Neuron (in vitro differentiated cells): ENCODE results near the gene DCAF15.
"Not testable (repeated sequence)": the region's sequence is repeated elsewhere in the genome, so short reads cannot be mapped to it uniquely, and the experiment has no call there.

Experiments used
- H2AFZ ChIP-seq: one replicate; pipeline ENCODE4 v1.6.1; 2013; ENCODE audit warnings: low read depth, mild to moderate bottlenecking, inconsistent platforms, low read length, moderate library complexity
- H3K27me3 ChIP-seq: one replicate; pipeline ENCODE4 v1.6.1; 2013; ENCODE audit warnings: low read length; ENCODE audit not compliant: insufficient read depth
- H3K36me3 ChIP-seq: one replicate; pipeline ENCODE4 v1.6.1; 2013; ENCODE audit warnings: low read length; ENCODE audit not compliant: insufficient read depth
- H3K4me1 ChIP-seq: one replicate; pipeline ENCODE4 v1.6.1; 2013; ENCODE audit warnings: low read length; ENCODE audit not compliant: insufficient read depth
- H3K4me3 ChIP-seq: 2 replicates; pipeline ENCODE4 v1.5.1; 2013; ENCODE audit warnings: mild to moderate bottlenecking, low read length, moderate library complexity
- H3K9me3 ChIP-seq: one replicate; pipeline ENCODE4 v1.6.1; 2013; ENCODE audit warnings: low read length

The DCAF15 gene

GRCh38 chr19:13920524-13920923 is 31.8 kb upstream of the DCAF15 start:
- Histone ChIP-seq H3K27me3 (no peaks in the 10 kb centered on the region), H2AFZ (no peak overlapping the region), H3K36me3 (peaks cover 59% of the 10 kb centered on the region), H3K4me1 (no peaks in the 10 kb centered on the region), H3K9me3 (peaks cover 7% of the 10 kb centered on the region), H3K4me3 (no peak overlapping the region)

GRCh38 chr19:13920940-13921747 is 31.2 kb upstream of the DCAF15 start:
- H3K9me3 ChIP-seq = peaks cover 7% of the 10 kb centered on the region
- no peaks in the 10 kb centered on the region for H3K27me3 ChIP-seq
- H2AFZ ChIP-seq = no peak overlapping the region
- H3K36me3 ChIP-seq = peaks cover 55% of the 10 kb centered on the region
- no peaks in the 10 kb centered on the region for H3K4me1 ChIP-seq
- no peak overlapping the region for H3K4me3 ChIP-seq

GRCh38 chr19:13922118-13922517 is 30.2 kb upstream of the DCAF15 start:
- H2AFZ ChIP-seq = not testable (repeated sequence)
- H3K36me3 ChIP-seq = peaks cover 63% of the 10 kb centered on the region

GRCh38 chr19:13923194-13923987 is 28.9 kb upstream of the DCAF15 start:
- H3K4me1 ChIP-seq = no peaks in the 10 kb centered on the region
- peaks cover 7% of the 10 kb centered on the region for H3K9me3 ChIP-seq
- H2AFZ ChIP-seq = no peak overlapping the region
- no peaks in the 10 kb centered on the region for H3K27me3 ChIP-seq
- no peak overlapping the region for H3K4me3 ChIP-seq
- peaks cover 66% of the 10 kb centered on the region for H3K36me3 ChIP-seq

More at GRCh38 chr19:13922118-13922517, 30.2 kb upstream of the DCAF15 start:
- not testable (repeated sequence) for H3K4me1 ChIP-seq, H3K4me3 ChIP-seq, H3K27me3 ChIP-seq, H3K9me3 ChIP-seq

- H3K4me3 ChIP-seq = no peak overlapping the region
- no peak overlapping the region for H2AFZ ChIP-seq
- peaks cover 2% of the 10 kb centered on the region for H3K9me3 ChIP-seq
- no peaks in the 10 kb centered on the region for H3K4me1 ChIP-seq
- no peaks in the 10 kb centered on the region for H3K27me3 ChIP-seq
- peaks cover 52% of the 10 kb centered on the region for H3K36me3 ChIP-seq
Measured at GRCh38 chr19:13926010-13926409, 26.3 kb upstream of the DCAF15 start.

GRCh38 chr19:13926715-13927114 is 25.6 kb upstream of the DCAF15 start:
- peaks cover 46% of the 10 kb centered on the region for H3K36me3 ChIP-seq
- no peaks in the 10 kb centered on the region for H3K27me3 ChIP-seq
- H2AFZ ChIP-seq = no peak overlapping the region
- no peaks in the 10 kb centered on the region for H3K4me1 ChIP-seq
- H3K4me3 ChIP-seq = no peak overlapping the region
- no peaks in the 10 kb centered on the region for H3K9me3 ChIP-seq

- Histone ChIP-seq H3K4me3 (no peak overlapping the region), H3K4me1 (no peaks in the 10 kb centered on the region), H3K27me3 (no peaks in the 10 kb centered on the region), H3K9me3 (no peaks in the 10 kb centered on the region), H3K36me3 (peaks cover 36% of the 10 kb centered on the region), H2AFZ (no peak overlapping the region)
Measured at GRCh38 chr19:13929340-13929739, 23.0 kb upstream of the DCAF15 start.

GRCh38 chr19:13929956-13930355 is 22.4 kb upstream of the DCAF15 start:
- no peaks in the 10 kb centered on the region for H3K4me1 ChIP-seq
- H3K27me3 ChIP-seq = no peaks in the 10 kb centered on the region
- no peak overlapping the region for H3K4me3 ChIP-seq
- no peaks in the 10 kb centered on the region for H3K9me3 ChIP-seq
- peaks cover 31% of the 10 kb centered on the region for H3K36me3 ChIP-seq
- H2AFZ ChIP-seq = no peak overlapping the region

GRCh38 chr19:13930402-13930801 is 21.9 kb upstream of the DCAF15 start:
- no peaks in the 10 kb centered on the region for H3K9me3 ChIP-seq
- no peaks in the 10 kb centered on the region for H3K27me3 ChIP-seq

GRCh38 chr19:13931391-13932148 is 20.7 kb upstream of the DCAF15 start:
- H3K4me3 ChIP-seq = no peak overlapping the region
- H3K9me3 ChIP-seq = no peaks in the 10 kb centered on the region
- peaks cover 12% of the 10 kb centered on the region for H3K4me1 ChIP-seq
- H2AFZ ChIP-seq = no peak overlapping the region
- H3K36me3 ChIP-seq = peaks cover 19% of the 10 kb centered on the region
- no peaks in the 10 kb centered on the region for H3K27me3 ChIP-seq

More at GRCh38 chr19:13930402-13930801, 21.9 kb upstream of the DCAF15 start:
- peaks cover 26% of the 10 kb centered on the region for H3K36me3 ChIP-seq
- no peak overlapping the region for H2AFZ ChIP-seq
- H3K4me1 ChIP-seq = peaks cover under 1% of the 10 kb centered on the region
- no peak overlapping the region for H3K4me3 ChIP-seq

GRCh38 chr19:13932149-13932637 is 20.1 kb upstream of the DCAF15 start:
- Histone ChIP-seq H3K36me3 (peaks cover 13% of the 10 kb centered on the region), H3K9me3 (no peaks in the 10 kb centered on the region), H2AFZ (no peak overlapping the region), H3K4me1 (peaks cover 13% of the 10 kb centered on the region), H3K27me3 (no peaks in the 10 kb centered on the region), H3K4me3 (no peak overlapping the region)

GRCh38 chr19:13932911-13933393 is 19.4 kb upstream of the DCAF15 start:
- H3K4me1 ChIP-seq = peaks cover 20% of the 10 kb centered on the region
- no peak overlapping the region for H3K4me3 ChIP-seq
- no peaks in the 10 kb centered on the region for H3K9me3 ChIP-seq
- no peak overlapping the region for H2AFZ ChIP-seq
- H3K36me3 ChIP-seq = peaks cover 8% of the 10 kb centered on the region
- H3K27me3 ChIP-seq = no peaks in the 10 kb centered on the region

GRCh38 chr19:13934785-13935109 is 17.6 kb upstream of the DCAF15 start:
- H3K4me1 ChIP-seq = peaks cover 24% of the 10 kb centered on the region

More at GRCh38 chr19:13934785-13935109, 17.6 kb upstream of the DCAF15 start:
- H3K36me3 ChIP-seq = peaks cover 4% of the 10 kb centered on the region
- H3K27me3 ChIP-seq = no peaks in the 10 kb centered on the region
- no peak overlapping the region for H2AFZ ChIP-seq
- H3K4me3 ChIP-seq = no peak overlapping the region
- no peaks in the 10 kb centered on the region for H3K9me3 ChIP-seq
